Measurements from ENCODE around the gene AQP12A. TPM values are rescaled to one million over a fixed set of nuclear protein-coding genes. Genes with fewer than 3 reads are reported as not detected.
"Not testable (repeated sequence)": the region's sequence is repeated elsewhere in the genome, so short reads cannot be mapped to it uniquely, and the experiment has no call there.

The AQP12A gene
- polyA plus RNA-seq (ENCODE audit: insufficient read length): not detected
- long read RNA-seq, donor 1, partial matches to known transcripts: 0 of 1 reads
- long read RNA-seq, donor 1, other reads (novel, unspliced or antisense): 0 of 1 reads
- long read RNA-seq, donor 2: 0 reads
- long read RNA-seq, donor 3: 0 reads
- long read RNA-seq, donor 4: 0 reads
- long read RNA-seq, donor 5: 0 reads
- long read RNA-seq, donor 6: 0 reads
- long read RNA-seq, donor 7: 0 reads
- long read RNA-seq, donor 8: 0 reads

- DNase-seq: not testable (repeated sequence)
These were observed at the start of gene AQP12A for GRCh38 chr2:240691631-240692420. Gene AQP12A (plus strand): TSS chr2:240691866. CDS start chr2:240691914, 48 bp downstream.

- DNase-seq: no peak
These were observed 49.4 kb upstream of the AQP12A start for GRCh38 chr2:240642061-240642805.

DNA sequence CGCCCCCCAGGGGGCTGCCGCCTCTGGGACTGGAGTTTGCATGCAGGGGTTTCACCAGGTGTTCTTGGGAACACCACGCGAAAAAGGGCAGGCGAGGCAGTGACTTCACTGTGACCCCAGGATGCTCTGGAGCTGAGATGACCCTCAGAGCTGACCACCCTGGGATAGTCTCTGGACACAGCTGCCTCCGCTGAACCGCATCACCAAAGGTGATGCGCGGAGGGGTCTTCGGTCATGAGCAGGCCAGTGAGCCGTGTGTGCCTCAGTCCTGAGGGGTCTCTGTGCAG is 48.9 kb upstream of the AQP12A start:
- no peak for DNase-seq

DNA sequence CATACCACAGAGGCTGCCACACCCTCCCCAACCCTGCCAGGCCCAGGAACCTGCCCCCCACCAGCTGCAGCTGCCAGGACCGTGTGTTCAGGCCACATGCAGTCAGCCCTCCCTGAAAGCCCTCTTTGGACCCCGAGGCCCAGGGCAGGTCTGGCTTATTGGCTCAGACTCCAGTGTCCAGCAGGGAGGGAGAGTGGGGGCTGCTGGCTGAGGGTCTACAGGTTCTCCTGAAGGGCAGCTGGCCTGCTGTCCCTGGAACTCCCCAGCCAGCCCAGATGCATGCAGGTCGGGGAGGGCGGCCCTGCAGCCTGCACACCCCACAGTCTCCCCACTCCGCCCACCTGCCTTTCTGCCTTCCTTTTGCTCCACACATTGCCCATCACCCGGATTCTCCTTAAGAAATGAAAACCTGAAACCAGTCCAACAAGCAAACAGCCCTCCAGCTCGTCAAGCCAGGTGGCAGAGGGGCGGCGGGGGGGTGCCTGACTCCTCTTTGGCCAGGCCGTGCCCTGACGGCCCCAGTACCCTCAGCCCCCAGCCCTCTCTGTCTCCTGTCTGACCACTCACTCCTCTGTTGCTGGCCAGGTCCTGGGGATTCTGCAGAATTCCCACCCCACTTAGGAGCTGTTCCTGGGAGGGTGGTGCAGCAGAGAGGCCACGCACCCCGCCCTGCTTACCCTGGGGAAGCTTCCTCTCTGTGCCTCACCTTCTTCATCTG is 48.4 kb upstream of the AQP12A start:
- DNase-seq: no peak

DNA sequence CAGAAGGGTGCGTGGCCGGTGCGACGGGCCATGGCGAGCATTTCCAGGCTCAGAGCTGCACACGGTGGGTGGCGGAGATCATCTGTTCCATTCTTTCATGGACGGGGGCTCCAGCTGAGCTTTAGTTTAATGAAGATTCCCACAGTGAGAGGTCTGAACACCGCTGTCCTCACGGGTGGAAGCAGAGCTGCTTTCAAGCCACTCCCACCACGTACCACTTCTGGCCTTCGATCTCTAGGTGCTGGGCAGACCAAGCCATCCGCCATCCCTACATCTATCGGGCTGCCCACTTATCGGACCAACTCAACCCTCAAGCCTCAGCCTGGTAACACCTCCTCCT is 47.9 kb upstream of the AQP12A start:
- no peak for DNase-seq

GRCh38 chr2:240644171-240644651 is 47.5 kb upstream of the AQP12A start:
- DNase-seq: no peak

GRCh38 chr2:240644859-240645301 is 46.8 kb upstream of the AQP12A start:
- DNase-seq: no peak

GRCh38 chr2:240645346-240645745 is 46.3 kb upstream of the AQP12A start:
- no peak for DNase-seq

- DNase-seq: no peak
These were observed 45.9 kb upstream of the AQP12A start for GRCh38 chr2:240645801-240646175.

- DNase-seq: no peak
These were observed 45.3 kb upstream of the AQP12A start for GRCh38 chr2:240646176-240646899.

DNA sequence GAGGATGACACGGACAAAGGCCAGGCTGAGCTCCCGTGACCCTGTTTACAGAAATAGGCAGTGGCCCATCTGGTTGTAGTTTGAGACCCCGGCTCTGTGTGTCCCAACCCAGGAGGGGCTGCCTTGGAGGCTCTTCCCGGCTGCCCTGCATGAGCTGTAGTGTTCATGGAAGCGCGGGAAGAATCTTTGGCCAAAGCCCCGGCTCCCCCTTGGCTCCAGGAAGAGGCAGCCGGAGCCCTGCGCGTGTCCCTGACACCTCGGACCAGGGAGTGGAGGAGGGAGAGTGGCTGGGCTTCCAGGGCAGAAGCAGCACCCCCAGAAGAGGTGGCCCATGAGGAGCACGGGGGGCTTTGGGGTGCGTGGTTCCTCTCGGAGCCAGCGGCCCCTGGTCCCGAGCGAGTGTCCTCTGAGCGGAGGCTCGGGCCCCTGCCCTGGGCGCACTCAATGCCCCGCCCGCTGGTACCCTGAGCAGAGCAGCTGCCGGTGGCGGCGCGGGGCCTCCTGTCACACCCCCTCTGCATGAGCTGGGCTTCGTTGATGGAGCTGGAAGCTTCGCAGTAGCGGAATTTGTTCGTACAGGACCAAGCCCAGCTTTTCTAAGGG is 44.7 kb upstream of the AQP12A start:
- DNase-seq: no peak

GRCh38 chr2:240647503-240648154 is 44.0 kb upstream of the AQP12A start:
- no peak for DNase-seq

DNA sequence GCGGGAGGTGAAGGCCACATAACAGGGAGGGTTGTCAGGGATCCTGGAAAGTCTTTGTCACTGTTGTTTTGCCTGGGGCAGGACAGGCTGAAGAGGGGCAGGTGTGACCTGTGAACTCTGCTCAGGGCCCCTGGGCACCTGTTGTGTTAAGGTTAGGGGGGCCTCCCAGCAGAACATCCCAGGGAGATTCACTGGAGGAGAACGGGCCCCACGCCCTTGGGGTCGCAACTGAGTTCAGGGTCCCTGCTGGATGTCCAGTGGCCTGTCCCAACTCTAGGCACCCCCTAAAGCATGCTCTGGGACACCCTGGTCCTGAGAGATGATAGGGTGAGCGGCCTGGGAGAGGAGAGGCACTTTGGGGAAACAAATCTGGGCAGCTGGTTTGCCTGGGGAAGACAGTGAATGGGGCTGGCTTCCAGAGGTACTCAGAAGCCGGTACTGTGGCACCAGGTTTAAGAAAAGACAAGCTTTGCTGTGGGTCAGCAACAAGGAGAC is 43.5 kb upstream of the AQP12A start:
- DNase-seq: no peak

- no peak for DNase-seq
These were observed 42.9 kb upstream of the AQP12A start for GRCh38 chr2:240648650-240649275.

DNA sequence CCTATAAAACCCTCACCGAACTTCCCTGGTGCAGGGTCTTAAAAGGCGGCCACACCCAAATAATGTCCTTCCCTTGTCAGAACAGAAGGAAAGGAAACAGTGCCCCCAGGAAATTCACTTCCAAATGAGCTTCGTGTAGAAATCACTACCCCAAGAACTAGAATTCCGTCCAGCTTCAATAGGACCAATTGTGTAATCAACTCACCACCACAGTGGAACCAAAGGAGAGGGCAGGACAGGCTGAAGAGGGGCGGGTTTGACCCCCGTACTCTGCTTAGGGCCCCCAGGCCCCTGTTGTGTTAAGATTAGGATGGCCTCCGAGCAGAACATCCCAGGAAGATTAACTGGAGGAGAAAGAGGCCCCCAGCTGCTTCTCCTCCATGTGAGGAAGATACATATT is 42.3 kb upstream of the AQP12A start:
- DNase-seq: no peak

- no peak for DNase-seq
These were observed 41.3 kb upstream of the AQP12A start for GRCh38 chr2:240650254-240650965.

DNA sequence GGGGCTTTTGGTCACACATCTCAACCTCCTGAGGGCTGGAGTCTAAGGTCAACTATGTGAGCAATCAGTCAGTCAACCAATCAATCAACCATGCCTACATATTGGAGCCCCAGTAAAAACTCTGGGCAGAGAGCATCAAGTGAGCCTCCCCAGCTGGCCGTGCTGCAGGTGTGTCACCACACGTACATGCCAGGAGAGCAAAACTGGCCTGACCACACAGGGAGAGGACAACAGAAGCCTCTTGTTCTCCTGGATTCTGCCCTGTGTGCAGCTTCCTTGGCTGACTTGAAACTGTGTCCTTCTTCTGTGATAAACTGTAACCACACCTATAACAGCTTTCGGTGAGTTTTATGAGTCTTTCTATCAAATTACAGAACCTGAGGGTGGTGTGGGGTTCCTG is 40.5 kb upstream of the AQP12A start:
- no peak for DNase-seq

DNA sequence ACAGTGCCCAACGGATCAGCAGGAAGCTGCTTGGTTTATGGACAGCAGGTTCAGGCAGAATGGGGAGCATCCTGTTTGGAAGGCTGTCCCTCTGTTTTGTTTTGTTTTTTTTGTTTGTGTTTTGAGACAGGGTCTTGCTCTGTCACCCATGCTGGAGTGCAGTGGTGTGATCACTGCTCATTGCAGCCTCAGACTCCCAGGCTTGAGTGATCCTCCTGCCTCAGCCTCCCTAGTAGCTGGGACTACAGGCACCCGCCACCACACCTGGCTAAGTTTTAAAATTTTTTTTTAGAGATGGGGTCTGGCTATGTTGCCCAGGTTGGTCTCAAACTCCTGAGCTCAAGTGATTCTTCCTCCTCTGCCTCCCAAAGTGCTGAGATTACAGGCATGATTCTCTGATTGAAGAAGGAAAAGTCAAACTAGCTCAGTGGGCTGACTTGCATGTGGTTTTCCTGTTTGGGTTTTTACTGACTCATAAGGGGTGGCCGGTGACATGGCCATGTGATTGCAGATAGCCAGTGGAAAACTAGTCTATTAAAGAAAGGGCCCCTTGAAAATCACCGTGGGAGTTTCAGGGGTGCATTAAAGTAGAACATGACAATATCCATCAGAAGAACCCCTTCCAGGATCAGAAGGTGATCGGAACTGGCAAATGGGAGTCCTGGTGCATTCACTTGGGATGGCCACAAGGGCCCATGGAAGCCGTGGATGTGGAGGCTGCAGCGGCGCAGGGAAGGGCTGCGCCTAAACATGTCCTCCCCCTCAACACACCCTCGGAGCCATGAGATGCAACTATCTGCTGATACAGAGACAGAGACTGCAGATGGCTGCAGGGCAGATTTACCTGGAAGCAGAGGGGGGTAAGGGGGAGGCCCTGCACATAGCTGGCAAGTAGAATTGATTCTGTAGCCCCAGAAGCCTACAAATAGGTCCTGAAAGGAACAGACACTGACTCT is 35.5 kb upstream of the AQP12A start:
- no peak for DNase-seq

Measured in left kidney (tissue), 8 donors.